IPS-18a (cell line): ENCODE measurements around the gene UBE2O.

Source experiments
- H3K27ac ChIP-seq: one replicate; pipeline ENCODE4 v1.5.1; 2013; ENCODE audit warnings: low read length
- H3K27me3 ChIP-seq: one replicate; pipeline ENCODE4 v1.6.1; 2013; ENCODE audit warnings: mild to moderate bottlenecking, low read length; ENCODE audit not compliant: control insufficient read depth, insufficient read depth
- H3K36me3 ChIP-seq: one replicate; pipeline ENCODE4 v1.6.1; 2013; ENCODE audit warnings: low read depth, low read length; ENCODE audit not compliant: control insufficient read depth
- H3K4me1 ChIP-seq: one replicate; pipeline ENCODE4 v1.6.1; 2013; ENCODE audit warnings: low read depth, low read length; ENCODE audit not compliant: control insufficient read depth
- H3K4me3 ChIP-seq: one replicate; pipeline ENCODE4 v1.5.1; 2013; ENCODE audit warnings: low read length
- H3K9ac ChIP-seq: one replicate; pipeline ENCODE4 v1.6.1; 2013; ENCODE audit warnings: mild to moderate bottlenecking, low read length, moderate library complexity
- H3K9me3 ChIP-seq: one replicate; pipeline ENCODE4 v1.6.1; 2013; ENCODE audit warnings: low read depth, low read length; ENCODE audit not compliant: control insufficient read depth

UBE2O gene

DNA sequence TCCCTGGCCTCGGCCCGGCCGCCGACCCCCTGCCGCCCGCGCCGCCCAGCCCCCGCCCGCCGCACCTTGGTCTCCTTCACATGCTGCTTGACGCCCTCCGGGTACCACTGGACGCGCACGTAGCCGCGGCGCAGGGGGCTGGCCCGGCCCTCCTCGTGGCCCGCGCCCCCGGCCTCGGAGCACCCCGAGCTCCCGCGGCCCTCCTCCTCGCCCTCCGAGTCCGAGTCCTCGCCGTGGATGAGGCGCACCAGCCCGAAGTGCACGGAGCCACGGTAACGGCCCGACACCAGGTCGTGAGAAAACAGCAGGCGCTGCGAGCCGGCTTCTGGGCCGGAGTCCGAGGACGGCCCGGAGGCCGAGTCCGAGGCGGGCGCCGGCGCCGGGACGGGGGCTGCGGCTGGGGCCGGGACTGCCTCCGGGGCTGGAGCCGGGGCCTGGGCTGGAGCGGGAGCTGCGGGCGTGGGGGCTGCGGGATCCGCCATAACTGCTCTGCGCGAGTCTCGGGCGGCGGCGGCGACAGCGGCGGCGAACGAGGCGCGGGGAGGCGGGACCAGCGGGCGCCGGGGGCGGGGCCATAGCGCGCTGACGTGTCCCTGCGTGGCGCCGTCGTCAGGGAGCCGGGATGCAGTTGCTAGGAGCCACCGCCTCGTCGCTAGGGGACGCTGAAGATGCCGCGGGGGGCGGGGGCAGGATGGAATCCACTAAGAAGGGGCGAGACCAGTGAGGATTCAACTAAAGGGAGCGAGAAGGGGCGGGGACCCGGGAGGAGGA, at the start of gene UBE2O:
Gene UBE2O, minus strand, starts transcription at position 493 of the 771 bp plus-strand sequence. Its CDS starts 11 bp downstream, at position 482.
- Histone ChIP-seq H3K4me3 (peak within 1 kb of the TSS; percentile 88), H3K27ac (no peak within 1 kb of the TSS), H3K9me3 (no peaks in the 10 kb centered on the region), H3K4me1 (peaks cover 23% of the 10 kb centered on the region), H3K36me3 (no peaks in the 10 kb centered on the region), H3K27me3 (no peaks in the 10 kb centered on the region), H3K9ac (peak within 1 kb of the TSS; percentile 64)

DNA sequence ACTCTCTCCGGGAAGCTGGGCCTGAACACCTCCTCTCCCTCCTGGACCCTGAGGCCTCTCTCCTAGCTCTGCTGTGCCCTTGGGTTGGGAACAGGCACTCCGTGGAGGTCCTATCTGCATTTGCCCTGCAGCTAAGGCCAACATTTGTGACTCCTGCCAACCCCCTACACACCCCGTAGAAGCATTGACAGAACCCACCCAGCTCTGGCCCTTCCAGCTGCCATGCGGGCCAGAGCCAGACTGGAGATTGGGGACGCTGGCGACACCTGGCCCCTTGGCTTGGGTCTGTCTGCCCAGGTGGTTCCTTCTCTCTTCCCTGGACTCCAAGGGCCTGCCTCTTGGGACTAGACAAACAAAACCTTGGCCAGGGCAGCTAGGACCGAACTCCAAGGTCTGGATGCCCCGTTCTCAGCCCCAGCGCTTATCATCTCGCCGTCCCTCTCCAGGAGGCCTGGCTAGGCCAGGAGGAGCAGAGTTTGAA, 48.9 kb upstream of the UBE2O start:
- Histone ChIP-seq H3K9ac (no peak overlapping the region), H3K9me3 (no peaks in the 10 kb centered on the region), H3K4me3 (peak overlapping the region; percentile 59), H3K36me3 (no peaks in the 10 kb centered on the region), H3K27me3 (peaks cover 12% of the 10 kb centered on the region), H3K27ac (no peak overlapping the region), H3K4me1 (peaks cover 38% of the 10 kb centered on the region)

DNA sequence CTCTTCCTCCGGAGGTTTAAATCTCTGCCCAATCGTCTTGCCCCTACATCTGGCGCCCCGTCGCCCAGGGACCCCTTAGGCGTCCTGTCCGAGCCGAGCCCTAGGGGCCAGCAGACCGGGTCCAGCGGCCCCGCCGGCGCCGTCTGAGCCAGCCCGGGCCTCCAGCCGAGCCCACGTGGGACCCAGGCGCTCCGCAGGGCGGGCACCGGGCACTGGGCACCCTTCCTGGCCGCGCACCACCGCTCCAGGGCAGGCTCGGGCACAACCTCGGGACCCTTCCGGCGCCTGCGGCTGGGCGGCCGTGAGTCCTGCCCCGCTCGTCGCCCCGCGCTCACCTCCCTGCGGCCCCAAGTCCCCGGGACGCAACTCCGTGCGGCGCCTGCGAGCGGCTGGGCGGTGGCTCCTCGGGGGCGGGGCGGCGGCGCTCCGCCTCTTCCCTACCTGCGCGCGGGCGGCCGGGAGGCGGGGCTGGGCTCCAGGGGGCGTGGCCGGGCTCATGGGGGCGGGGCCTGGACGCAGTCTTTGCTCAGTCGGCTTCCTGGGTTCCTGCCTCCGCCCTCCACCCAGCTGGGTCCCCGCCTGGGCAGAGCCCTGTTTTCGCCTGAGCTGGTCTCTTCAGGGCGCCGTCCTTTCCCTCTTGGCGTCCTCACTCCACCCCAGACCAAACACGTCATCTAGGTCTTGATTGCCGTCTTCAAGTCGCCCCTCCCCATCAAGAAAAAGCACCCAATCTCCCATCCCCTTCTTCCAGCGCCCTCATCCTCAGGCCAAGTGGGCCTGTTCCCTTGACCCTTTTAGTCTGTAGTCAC, 48.3 kb upstream of the UBE2O start, which contains the start of gene RHBDF2:
Gene RHBDF2, minus strand, starts transcription at position 406 of the 809 bp plus-strand sequence. CDS start 19,899 bp downstream, outside the sequence.
- Histone ChIP-seq H3K27me3 (peaks cover 11% of the 10 kb centered on the region), H3K4me3 (peak within 1 kb of the TSS; percentile 59), H3K9me3 (no peaks in the 10 kb centered on the region), H3K4me1 (peaks cover 38% of the 10 kb centered on the region), H3K27ac (no peak within 1 kb of the TSS), H3K9ac (peak within 1 kb of the TSS; percentile 52), H3K36me3 (no peaks in the 10 kb centered on the region)

DNA sequence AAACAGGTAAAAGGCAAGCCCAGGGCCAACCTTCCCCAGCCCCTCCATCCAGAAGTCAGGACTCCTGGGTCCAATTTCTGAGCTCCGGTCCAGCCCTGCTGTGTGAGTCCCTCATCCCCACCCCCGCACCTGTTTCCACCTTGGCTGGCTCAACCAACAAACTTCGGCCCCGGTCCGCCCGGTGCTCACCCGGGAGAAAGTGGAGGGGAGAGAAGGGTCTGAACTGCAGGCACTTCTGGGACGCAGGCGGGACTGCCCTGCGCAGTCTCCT, 47.7 kb upstream of the UBE2O start:
- Histone ChIP-seq H3K9me3 (no peaks in the 10 kb centered on the region), H3K36me3 (no peaks in the 10 kb centered on the region), H3K4me3 (peak overlapping the region; percentile 59), H3K27ac (no peak overlapping the region), H3K4me1 (peaks cover 38% of the 10 kb centered on the region), H3K27me3 (peaks cover 11% of the 10 kb centered on the region), H3K9ac (peak overlapping the region; percentile 52)

DNA sequence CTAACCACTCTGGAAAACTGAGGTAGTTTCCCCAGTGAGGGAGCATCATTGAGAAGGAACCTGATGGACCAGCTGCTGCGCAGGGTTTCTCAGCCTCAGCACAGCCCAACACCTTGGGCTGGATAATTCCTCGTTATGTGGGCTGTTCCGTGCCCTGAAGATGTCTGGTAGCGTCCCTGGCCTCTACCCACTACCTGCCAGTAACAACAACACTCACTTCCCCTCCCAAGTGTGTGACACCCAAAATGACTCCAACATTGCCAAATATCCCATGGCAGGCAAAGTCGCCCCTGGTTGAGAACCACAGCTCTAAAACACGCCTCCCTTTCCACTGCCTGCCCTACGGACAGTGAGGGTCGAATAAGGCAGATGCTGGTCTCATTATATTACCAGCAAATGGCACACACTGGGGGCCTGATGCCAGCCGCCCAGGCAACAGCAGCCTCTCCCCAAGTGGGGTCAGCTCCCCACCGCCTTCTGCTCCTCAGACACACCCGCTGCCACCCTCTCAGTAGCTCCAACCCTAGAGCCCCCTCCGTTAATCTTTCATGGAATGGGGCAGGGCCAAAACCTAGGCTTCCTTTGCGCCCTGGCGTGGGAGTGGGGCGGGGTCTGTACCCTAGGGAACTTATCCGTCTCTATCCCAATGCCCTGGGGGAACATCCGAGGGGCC, 47.3 kb upstream of the UBE2O start:
- H3K4me1 ChIP-seq: peaks cover 38% of the 10 kb centered on the region
- H3K36me3 ChIP-seq: no peaks in the 10 kb centered on the region
- H3K9me3 ChIP-seq: no peaks in the 10 kb centered on the region
- H3K27me3 ChIP-seq: peaks cover 11% of the 10 kb centered on the region
- peak overlapping the region; percentile 59 for H3K4me3 ChIP-seq
- no peak overlapping the region for H3K27ac ChIP-seq
- H3K9ac ChIP-seq: peak overlapping the region; percentile 52

DNA sequence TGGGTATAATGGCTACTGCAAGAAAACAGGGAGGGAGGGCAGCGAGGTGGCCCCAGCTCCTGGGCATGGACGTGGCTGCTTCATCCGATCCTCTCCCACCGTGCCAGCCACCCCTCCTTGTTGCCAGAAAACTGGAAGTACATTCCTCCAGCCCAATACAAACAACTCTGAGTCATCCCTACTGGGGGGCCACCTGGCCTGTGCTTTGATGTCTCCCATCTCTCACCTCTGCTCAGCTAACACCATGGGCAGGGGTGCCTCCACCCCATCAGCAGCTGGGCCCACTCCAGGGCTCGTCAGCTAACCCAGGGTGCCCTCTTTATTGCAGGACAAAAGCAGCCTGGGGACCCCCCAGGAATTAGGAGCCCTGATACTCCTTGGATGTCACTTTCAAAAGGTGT, 46.3 kb upstream of the UBE2O start:
- H3K27ac ChIP-seq: no peak overlapping the region
- H3K27me3 ChIP-seq: peaks cover 11% of the 10 kb centered on the region
- no peak overlapping the region for H3K9ac ChIP-seq
- H3K4me3 ChIP-seq: no peak overlapping the region
- H3K36me3 ChIP-seq: no peaks in the 10 kb centered on the region
- no peaks in the 10 kb centered on the region for H3K9me3 ChIP-seq
- peaks cover 38% of the 10 kb centered on the region for H3K4me1 ChIP-seq

DNA sequence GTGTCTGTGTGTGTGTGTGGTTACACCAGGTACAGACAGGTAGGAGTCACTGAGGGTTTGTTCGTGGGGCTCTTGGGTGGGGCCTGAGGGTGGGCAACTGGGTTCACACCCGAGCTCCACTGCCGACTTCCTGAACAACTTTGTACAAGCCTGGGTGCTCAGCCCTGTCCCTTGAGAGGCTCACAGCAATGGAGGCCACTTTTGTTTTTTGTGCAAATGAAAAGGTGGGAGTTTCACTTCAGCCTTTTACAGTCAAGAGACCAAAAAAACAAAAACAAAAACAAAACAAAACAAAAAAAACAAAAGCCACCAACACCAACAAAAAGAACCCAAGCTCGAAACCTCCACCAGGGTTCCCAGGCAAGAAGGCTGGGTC, 45.9 kb upstream of the UBE2O start:
- Histone ChIP-seq H3K27me3 (peaks cover 11% of the 10 kb centered on the region), H3K4me3 (no peak overlapping the region), H3K9ac (no peak overlapping the region), H3K9me3 (no peaks in the 10 kb centered on the region), H3K36me3 (no peaks in the 10 kb centered on the region), H3K27ac (no peak overlapping the region), H3K4me1 (peaks cover 38% of the 10 kb centered on the region)

DNA sequence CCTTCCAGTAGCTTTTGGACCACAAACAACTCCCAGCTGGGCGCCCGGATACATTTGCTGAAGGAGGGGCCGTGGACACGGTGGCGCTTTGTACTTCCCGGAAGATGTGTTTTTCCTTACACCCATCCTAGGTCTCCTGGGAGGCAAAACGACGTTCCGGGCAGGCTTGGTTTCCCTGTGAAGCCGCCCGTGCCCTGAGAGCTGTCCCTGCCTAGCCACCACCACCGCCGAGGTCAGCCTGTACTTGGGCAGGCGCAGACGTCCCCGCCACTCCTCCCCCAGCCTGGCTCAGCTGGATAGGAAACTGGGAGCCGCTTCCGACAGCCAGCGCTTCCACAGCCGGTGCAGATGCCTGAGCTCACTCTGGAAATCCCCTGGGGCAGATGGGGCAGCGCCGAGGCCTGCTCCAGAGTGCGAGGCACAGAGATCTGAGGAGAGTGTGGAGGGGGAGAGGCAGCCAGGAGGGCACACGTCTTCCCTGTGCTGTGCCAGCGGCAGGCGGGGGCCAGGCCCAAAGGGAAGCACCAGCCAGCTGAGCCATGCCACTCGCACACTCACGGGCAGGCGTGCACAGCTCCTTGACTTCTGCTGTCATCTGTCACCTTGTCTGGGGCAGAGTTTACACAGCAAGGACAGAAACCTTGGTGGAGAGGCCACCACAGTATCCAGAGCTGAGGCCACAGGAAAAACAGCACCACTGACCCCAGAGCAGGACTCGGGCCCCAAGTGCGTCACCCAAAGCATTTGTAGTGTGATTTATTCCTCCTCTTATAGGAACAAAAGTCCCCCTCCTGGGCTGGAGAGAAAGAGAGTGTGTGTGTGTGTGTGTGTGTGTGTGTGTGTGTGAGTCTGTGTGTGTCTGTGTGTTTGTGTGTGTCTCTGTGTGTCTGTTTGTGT, 45.3 kb upstream of the UBE2O start:
- no peak overlapping the region for H3K27ac ChIP-seq
- H3K9me3 ChIP-seq: no peaks in the 10 kb centered on the region
- H3K9ac ChIP-seq: no peak overlapping the region
- no peaks in the 10 kb centered on the region for H3K36me3 ChIP-seq
- H3K4me1 ChIP-seq: peaks cover 40% of the 10 kb centered on the region
- H3K27me3 ChIP-seq: peaks cover 11% of the 10 kb centered on the region
- H3K4me3 ChIP-seq: no peak overlapping the region

DNA sequence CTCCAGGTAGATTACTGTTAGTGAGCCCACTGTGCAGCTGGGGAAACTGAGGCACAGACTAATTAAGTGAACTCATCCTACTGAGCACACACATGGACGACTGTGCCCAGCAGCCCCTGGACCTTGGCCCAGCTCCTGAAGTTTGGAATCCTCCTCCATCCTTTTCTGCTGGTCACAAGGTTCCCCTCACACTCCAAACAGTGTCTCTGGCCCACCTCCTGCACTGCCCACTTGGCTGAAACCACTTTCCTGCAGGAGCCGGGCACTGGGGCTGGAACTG, 44.7 kb upstream of the UBE2O start:
- no peaks in the 10 kb centered on the region for H3K36me3 ChIP-seq
- peaks cover 11% of the 10 kb centered on the region for H3K27me3 ChIP-seq
- H3K27ac ChIP-seq: no peak overlapping the region
- H3K4me3 ChIP-seq: no peak overlapping the region
- peaks cover 46% of the 10 kb centered on the region for H3K4me1 ChIP-seq
- H3K9ac ChIP-seq: no peak overlapping the region
- H3K9me3 ChIP-seq: no peaks in the 10 kb centered on the region

DNA sequence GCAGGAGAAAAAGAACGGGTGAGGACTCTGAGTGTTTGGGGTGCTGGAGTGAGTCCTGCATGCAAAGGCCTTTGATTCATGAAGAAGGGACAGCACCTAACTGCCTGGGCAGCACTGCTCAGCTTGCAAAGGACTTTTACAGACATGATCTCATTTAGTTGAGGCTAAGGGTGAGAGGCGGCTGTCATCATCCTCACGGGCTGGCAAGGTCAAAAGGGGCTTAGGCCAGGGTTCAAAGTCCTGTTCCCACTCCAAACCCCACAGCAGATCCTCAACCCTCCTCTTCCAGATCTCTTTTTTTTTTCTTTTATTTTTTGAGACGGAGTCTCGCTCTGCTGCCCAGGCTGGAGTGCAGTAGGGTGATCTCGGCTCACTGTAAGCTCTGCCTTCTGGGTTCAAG, 43.5 kb upstream of the UBE2O start:
- H3K27me3 ChIP-seq: peaks cover 11% of the 10 kb centered on the region
- no peaks in the 10 kb centered on the region for H3K9me3 ChIP-seq
- peaks cover 44% of the 10 kb centered on the region for H3K4me1 ChIP-seq
- no peak overlapping the region for H3K9ac ChIP-seq
- no peaks in the 10 kb centered on the region for H3K36me3 ChIP-seq
- H3K27ac ChIP-seq: no peak overlapping the region
- H3K4me3 ChIP-seq: no peak overlapping the region
